Activated CD4-positive, CD25-positive, alpha-beta regulatory T cell treated with anti-CD3 and anti-CD28 coated beads, Interleukin-2, amount 50 U/mL, for 72 hours (primary cell): ENCODE results near the gene NUFIP2.
"Not testable (repeated sequence)": the region's sequence is repeated elsewhere in the genome, so short reads cannot be mapped to it uniquely, and the experiment has no call there.

Experiments
- DNase-seq: peaks from one replicate; pipeline ENCODE4 v3.0.0; 2021

NUFIP2 gene, protein sequence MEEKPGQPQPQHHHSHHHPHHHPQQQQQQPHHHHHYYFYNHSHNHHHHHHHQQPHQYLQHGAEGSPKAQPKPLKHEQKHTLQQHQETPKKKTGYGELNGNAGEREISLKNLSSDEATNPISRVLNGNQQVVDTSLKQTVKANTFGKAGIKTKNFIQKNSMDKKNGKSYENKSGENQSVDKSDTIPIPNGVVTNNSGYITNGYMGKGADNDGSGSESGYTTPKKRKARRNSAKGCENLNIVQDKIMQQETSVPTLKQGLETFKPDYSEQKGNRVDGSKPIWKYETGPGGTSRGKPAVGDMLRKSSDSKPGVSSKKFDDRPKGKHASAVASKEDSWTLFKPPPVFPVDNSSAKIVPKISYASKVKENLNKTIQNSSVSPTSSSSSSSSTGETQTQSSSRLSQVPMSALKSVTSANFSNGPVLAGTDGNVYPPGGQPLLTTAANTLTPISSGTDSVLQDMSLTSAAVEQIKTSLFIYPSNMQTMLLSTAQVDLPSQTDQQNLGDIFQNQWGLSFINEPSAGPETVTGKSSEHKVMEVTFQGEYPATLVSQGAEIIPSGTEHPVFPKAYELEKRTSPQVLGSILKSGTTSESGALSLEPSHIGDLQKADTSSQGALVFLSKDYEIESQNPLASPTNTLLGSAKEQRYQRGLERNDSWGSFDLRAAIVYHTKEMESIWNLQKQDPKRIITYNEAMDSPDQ

GRCh38 chr17:29293890-29294579 is at the start of gene NUFIP2:
Gene NUFIP2 (minus strand): TSS chr17:29294148. CDS start chr17:29294059, 89 bp downstream.
- DNase-seq, result peak; percentile 97

- no peak for DNase-seq
These were observed 48.3 kb upstream of the NUFIP2 start for GRCh38 chr17:29342158-29342765.

GRCh38 chr17:29341726-29342125 is 47.8 kb upstream of the NUFIP2 start:
- DNase-seq, result no peak

- not testable (repeated sequence) for DNase-seq
These were observed 45.1 kb upstream of the NUFIP2 start for GRCh38 chr17:29339016-29339415.

DNA sequence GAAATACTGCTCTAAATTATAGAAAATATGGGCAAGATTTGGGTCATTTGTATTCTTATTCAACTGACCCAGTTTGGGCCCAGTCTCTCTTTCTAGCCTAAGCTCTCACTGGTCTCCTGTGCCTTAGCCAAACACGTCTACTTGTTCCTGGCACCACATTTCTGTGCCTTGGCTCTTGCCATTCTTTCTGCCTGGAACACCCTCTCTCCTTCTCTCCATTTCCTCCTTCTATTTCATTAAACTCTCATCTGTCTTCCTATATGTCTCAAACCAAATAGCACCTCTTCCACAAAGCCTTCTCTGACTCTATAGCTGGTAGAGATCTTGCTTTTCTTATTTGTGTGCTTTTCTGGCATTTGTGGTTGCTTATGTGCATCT is 37.7 kb upstream of the NUFIP2 start:
- DNase-seq, result no peak

- DNase-seq, result no peak
These were observed 37.2 kb upstream of the NUFIP2 start for GRCh38 chr17:29331075-29331707.

- no peak for DNase-seq
These were observed 33.5 kb upstream of the NUFIP2 start for GRCh38 chr17:29327412-29327811.

- no peak for DNase-seq
These were observed 32.3 kb upstream of the NUFIP2 start for GRCh38 chr17:29326023-29326813.

- DNase-seq, result no peak
These were observed 28.4 kb upstream of the NUFIP2 start for GRCh38 chr17:29322363-29322762.

DNA sequence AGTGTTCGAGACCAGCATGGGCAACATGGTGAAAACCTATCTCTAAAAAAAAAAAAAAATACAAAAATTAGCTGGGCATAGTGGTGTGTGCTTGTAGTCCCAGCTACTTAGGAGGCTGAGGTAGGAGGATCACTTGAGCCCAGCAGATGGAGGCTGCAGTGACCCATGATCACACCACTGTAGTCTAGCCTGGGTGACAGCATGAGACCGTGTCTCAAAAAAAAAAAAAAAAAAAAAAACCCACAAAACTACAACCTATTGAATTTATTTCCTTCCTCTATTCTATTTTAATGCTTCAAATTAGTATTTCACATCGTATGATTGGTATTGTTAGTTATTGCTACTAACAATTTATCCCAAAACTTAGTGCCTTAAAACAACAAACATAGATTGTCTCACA is 9.4 kb upstream of the NUFIP2 start:
- DNase-seq, result no peak

DNA sequence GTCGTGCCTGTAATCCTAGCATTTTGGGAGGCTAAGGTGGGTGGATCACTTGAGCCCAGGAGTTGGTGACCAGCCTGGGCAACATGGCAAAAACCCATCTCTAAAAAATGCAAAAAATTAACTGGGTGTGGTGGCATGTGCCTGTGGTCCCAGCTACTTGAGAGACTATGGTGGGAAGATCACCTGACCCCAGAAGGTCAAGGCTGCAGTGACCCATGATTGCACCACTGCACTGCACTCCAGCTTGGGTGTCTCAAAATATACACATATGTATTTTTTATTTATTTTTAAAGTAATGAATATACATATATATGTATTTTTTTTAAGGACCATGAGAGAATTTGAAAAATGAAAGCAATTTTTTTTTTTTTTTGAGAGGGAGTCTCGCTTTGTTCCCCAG is 5.1 kb upstream of the NUFIP2 start:
- DNase-seq, result no peak

- DNase-seq, result no peak
These were observed 1.5 kb upstream of the NUFIP2 start for GRCh38 chr17:29295420-29295819.

- DNase-seq, result no peak
These were observed 592 bp upstream of the NUFIP2 start for GRCh38 chr17:29294580-29294900.

- DNase-seq, result peak; percentile 65
These were observed 707 bp downstream of the NUFIP2 start for GRCh38 chr17:29292992-29293889.

- DNase-seq, result peak; percentile 50
These were observed 1.6 kb downstream of the NUFIP2 start for GRCh38 chr17:29292071-29292991.

DNA sequence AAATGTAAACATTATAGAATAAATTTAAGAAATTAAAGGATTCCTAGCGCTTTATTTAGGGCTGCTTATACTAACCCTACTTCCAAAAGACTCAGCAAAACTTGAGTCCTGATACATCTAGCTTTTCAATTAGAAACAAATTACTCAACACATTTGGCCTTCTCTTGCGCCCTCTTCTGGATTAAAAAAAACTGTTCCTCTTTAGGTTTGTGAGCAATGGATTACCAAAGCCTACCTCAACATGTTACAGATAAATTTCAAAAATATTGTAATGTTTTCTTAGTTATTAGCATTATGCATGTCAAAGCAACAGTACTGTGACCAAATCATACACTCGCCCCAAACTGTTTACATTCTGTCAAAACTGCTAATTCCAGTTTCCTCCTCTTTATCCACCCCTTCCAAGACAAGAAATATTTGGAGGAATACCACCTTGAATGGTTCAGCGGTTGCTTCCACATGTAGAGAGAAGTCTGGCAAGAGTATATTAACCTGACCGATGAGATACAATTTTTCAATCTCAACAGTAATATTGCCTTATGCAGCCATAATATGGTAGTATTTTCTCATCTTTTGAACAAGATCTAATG is 2.7 kb downstream of the NUFIP2 start:
- DNase-seq, result no peak

GRCh38 chr17:29289852-29290251 is 4.1 kb downstream of the NUFIP2 start:
- DNase-seq, result no peak

DNA sequence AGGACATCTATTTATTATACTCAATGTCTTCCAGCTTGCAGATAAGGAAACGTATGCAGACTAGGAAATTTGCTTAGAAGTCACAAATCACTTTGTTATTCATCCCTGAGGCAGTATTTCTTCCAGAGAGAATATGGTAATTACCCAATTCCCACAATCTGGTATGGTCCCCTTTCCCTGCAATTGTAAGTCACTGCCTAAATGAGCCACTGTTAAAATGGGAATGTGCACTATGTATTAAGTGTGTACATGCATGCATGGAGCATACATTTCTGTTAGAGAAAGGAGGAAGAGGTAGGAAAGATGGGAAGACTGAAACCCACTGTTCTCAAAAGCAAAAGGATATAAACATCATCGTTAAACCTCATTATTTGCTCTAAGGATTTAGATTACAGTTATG is 10.0 kb downstream of the NUFIP2 start:
- DNase-seq, result no peak

- no peak for DNase-seq
These were observed 10.5 kb downstream of the NUFIP2 start for GRCh38 chr17:29283496-29283895.
